ENCODE data around the gene RPLP1.

DNA sequence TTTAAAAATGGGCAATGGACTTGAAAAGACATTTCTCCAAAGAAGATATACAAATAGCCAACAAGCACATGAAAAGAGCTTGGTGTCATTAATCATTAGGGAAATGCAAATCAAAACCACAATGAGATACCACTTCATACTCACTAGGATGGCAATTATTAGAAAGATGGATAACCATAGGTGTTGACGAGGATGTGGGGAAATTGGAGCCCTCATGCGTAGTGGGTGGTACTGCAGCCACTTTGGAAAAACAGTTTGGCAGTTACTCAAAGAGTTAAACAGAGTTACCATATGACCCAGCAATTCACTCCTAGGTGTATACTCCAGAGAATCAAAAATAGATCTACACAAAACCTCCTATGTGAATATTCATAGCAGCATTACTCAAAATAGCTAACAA is 27.4 kb downstream of the RPLP1 start:
- TF ChIP-seq EZH2 (IDR thresholded peaks at IDR 0.05) (no peak), POLR2AphosphoS5 (IDR thresholded peaks at IDR 0.05; ENCODE audit: borderline replicate concordance, low read depth, low read length) (no peak)

Measured in SK-N-MC (cell line).